Measurements from ENCODE around the gene CEP20. TPM values are rescaled to one million over a fixed set of nuclear protein-coding genes. Genes with fewer than 3 reads are reported as not detected.

CEP20 gene
- total and polyA plus RNA-seq, 2 donors (not counting 1 experiment from before 2014, with no cell fraction given): 14.2 to 30.2 TPM

- no peaks in the 10 kb centered on the region for H3K27me3 Mint-ChIP-seq
- H3K4me2 ChIP-seq (replicated peaks; ENCODE audit: low read depth, low read length, poor library complexity, severe bottlenecking): no peak overlapping the region
- no peak overlapping the region for H3K27ac Mint-ChIP-seq
- no CpG with 5 or more reads among the region's 3 CpGs for WGBS (ENCODE audit: insufficient coverage)
- peaks cover 18% of the 10 kb centered on the region for H3K4me1 Mint-ChIP-seq
- POLR2A ChIA-PET: no interaction called here
- no peak overlapping the region for H3K4me3 ChIP-seq (ENCODE audit: control extremely low read depth in 1 of 5, extremely low read depth in 1 of 5, insufficient read depth in 1 of 5, low read depth in 2 of 5, low read length in 4 of 5)
- no peaks in the 10 kb centered on the region for H3K27me3 ChIP-seq (replicated peaks in 1 of 4; ENCODE audit: control extremely low read depth in 1 of 4, control insufficient read depth in 3 of 4, insufficient read depth in 4 of 4, low read length in 3 of 4)
- intact Hi-C loops (cut with micrococcal nuclease): no loop called here
- H3K27ac ChIP-seq (ENCODE audit: low read length in 2 of 2): no peak overlapping the region
- no peak overlapping the region for H3K4me3 Mint-ChIP-seq
- H3K9ac ChIP-seq (ENCODE audit: low read length): no peak overlapping the region
- peaks cover 11 to 36% of the 10 kb centered on the region in 2 experiments for H3K36me3 ChIP-seq (replicated peaks in 1 of 2; ENCODE audit: control extremely low read depth in 1 of 2, control insufficient read depth in 1 of 2, extremely low read depth in 1 of 2, insufficient read depth in 2 of 2, low read length in 1 of 2)
- peaks cover 5 to 6% of the 10 kb centered on the region in 2 donors for H3K4me1 ChIP-seq (ENCODE audit: control insufficient read depth in 2 of 2, insufficient read depth in 2 of 2, low read length in 2 of 2)
- CTCF ChIA-PET: no interaction called here
- no peak for ATAC-seq (ENCODE audit: low read depth)
- no peaks in the 10 kb centered on the region for H3K9me3 ChIP-seq (ENCODE audit: control extremely low read depth in 1 of 3, control insufficient read depth in 2 of 3, insufficient read depth in 1 of 3, low read length in 2 of 3)
- DNase-seq: no peak
- TF ChIP-seq CTCF (IDR thresholded peaks at IDR 0.05) (no peak), EZH2 (IDR thresholded peaks at IDR 0.05; ENCODE audit: borderline replicate concordance, insufficient read depth, low read depth, low read length, poor library complexity, severe bottlenecking) (no peak)
- peaks cover 25% of the 10 kb centered on the region for H4K20me1 ChIP-seq (ENCODE audit: control insufficient read depth, insufficient read depth, low read length, poor library complexity, severe bottlenecking)
- peaks cover 51% of the 10 kb centered on the region for H3K79me2 ChIP-seq (ENCODE audit: control insufficient read depth, insufficient read depth, low read length)
- no peak overlapping the region for H2AFZ ChIP-seq (ENCODE audit: insufficient read depth, low read depth, low read length, poor library complexity, severe bottlenecking)
- H3K9me3 Mint-ChIP-seq (ENCODE audit: insufficient read depth): no peaks in the 10 kb centered on the region
Measured at GRCh38 chr16:15882563-15882962, 5.8 kb downstream of the CEP20 start.

- POLR2A ChIA-PET: no interaction called here
- H3K27me3 ChIP-seq (replicated peaks in 1 of 4; ENCODE audit: control extremely low read depth in 1 of 4, control insufficient read depth in 3 of 4, insufficient read depth in 4 of 4, low read length in 3 of 4): no peaks in the 10 kb centered on the region
- H3K4me3 Mint-ChIP-seq: no peak overlapping the region
- WGBS (ENCODE audit: insufficient coverage): 97% methylated on average over 12 of the region's 13 CpGs
- ATAC-seq (ENCODE audit: low read depth) (no peak), DNase-seq (no peak)
- H3K36me3 ChIP-seq (replicated peaks in 1 of 2; ENCODE audit: control extremely low read depth in 1 of 2, control insufficient read depth in 1 of 2, extremely low read depth in 1 of 2, insufficient read depth in 2 of 2, low read length in 1 of 2): peaks cover 12 to 36% of the 10 kb centered on the region in 2 experiments
- peaks cover 14% of the 10 kb centered on the region for H3K4me1 Mint-ChIP-seq
- H3K27ac Mint-ChIP-seq: no peak overlapping the region
- no peaks in the 10 kb centered on the region for H3K4me1 ChIP-seq (ENCODE audit: control insufficient read depth in 2 of 2, insufficient read depth in 2 of 2, low read length in 2 of 2)
- H4K20me1 ChIP-seq (ENCODE audit: control insufficient read depth, insufficient read depth, low read length, poor library complexity, severe bottlenecking): peaks cover 25% of the 10 kb centered on the region
- H3K4me3 ChIP-seq (ENCODE audit: control extremely low read depth in 1 of 5, extremely low read depth in 1 of 5, insufficient read depth in 1 of 5, low read depth in 2 of 5, low read length in 4 of 5): no peak overlapping the region
- no peaks in the 10 kb centered on the region for H3K27me3 Mint-ChIP-seq
- H3K79me2 ChIP-seq (ENCODE audit: control insufficient read depth, insufficient read depth, low read length): peaks cover 44% of the 10 kb centered on the region
- H3K27ac ChIP-seq (ENCODE audit: low read length in 2 of 2): no peak overlapping the region
- H3K9ac ChIP-seq (ENCODE audit: low read length): no peak overlapping the region
- CTCF ChIA-PET: no interaction called here
- no peak overlapping the region for H3K4me2 ChIP-seq (replicated peaks; ENCODE audit: low read depth, low read length, poor library complexity, severe bottlenecking)
- no peaks in the 10 kb centered on the region for H3K9me3 Mint-ChIP-seq (ENCODE audit: insufficient read depth)
- H3K9me3 ChIP-seq (ENCODE audit: control extremely low read depth in 1 of 3, control insufficient read depth in 2 of 3, insufficient read depth in 1 of 3, low read length in 2 of 3): no peaks in the 10 kb centered on the region
- no peak for TF ChIP-seq CTCF (IDR thresholded peaks at IDR 0.05)
- no peak overlapping the region for H2AFZ ChIP-seq (ENCODE audit: insufficient read depth, low read depth, low read length, poor library complexity, severe bottlenecking)
- intact Hi-C loops (cut with micrococcal nuclease): no loop called here
Measured at GRCh38 chr16:15881794-15882379, 6.5 kb downstream of the CEP20 start.

All from B cell (primary cell).